ENCODE data around the gene HSDL2.
"Not testable (repeated sequence)": the region's sequence is repeated elsewhere in the genome, so short reads cannot be mapped to it uniquely, and the experiment has no call there.

The HSDL2 gene

GRCh38 chr9:112366591-112366990 lies 13.3 kb upstream of the HSDL2 start:
- no peak for DNase-seq (ENCODE audit: low read depth in 2 of 2)

- DNase-seq (ENCODE audit: low read depth in 2 of 2): no peak
Observed at GRCh38 chr9:112367465-112367864, 12.4 kb upstream of the HSDL2 start.

GRCh38 chr9:112369817-112370216 lies 10.1 kb upstream of the HSDL2 start:
- no peak for DNase-seq (ENCODE audit: low read depth in 2 of 2)

- DNase-seq (ENCODE audit: low read depth in 2 of 2): no peak
Observed at GRCh38 chr9:112371060-112371459, 8.8 kb upstream of the HSDL2 start.

GRCh38 chr9:112373666-112374065 lies 6.2 kb upstream of the HSDL2 start:
- DNase-seq (ENCODE audit: low read depth in 2 of 2): not testable (repeated sequence)

- DNase-seq (ENCODE audit: low read depth in 2 of 2): not testable (repeated sequence)
Observed at GRCh38 chr9:112374232-112374631, 5.7 kb upstream of the HSDL2 start.

- no peak for DNase-seq (ENCODE audit: low read depth in 2 of 2)
Observed at GRCh38 chr9:112375361-112375760, 4.5 kb upstream of the HSDL2 start.

GRCh38 chr9:112377087-112377486 lies 2.8 kb upstream of the HSDL2 start:
- no peak for DNase-seq (ENCODE audit: low read depth in 2 of 2)

- no peak for DNase-seq (ENCODE audit: low read depth in 2 of 2)
Observed at GRCh38 chr9:112377684-112378327, 2.1 kb upstream of the HSDL2 start.

GRCh38 chr9:112378328-112379176 lies 1.4 kb upstream of the HSDL2 start:
- DNase-seq (ENCODE audit: low read depth in 2 of 2): peak; percentile 17 to 23

- DNase-seq (ENCODE audit: low read depth in 2 of 2): peak; percentile 95 to 98
Observed at GRCh38 chr9:112379177-112380101, 469 bp upstream of the HSDL2 start.

GRCh38 chr9:112380825-112381221 lies 915 bp downstream of the HSDL2 start:
- no peak for DNase-seq (ENCODE audit: low read depth in 2 of 2)

- no peak for DNase-seq (ENCODE audit: low read depth in 2 of 2)
Observed at GRCh38 chr9:112382066-112382465, 2.2 kb downstream of the HSDL2 start.

- no peak for DNase-seq (ENCODE audit: low read depth in 2 of 2)
Observed at GRCh38 chr9:112382501-112383364, 2.8 kb downstream of the HSDL2 start.

GRCh38 chr9:112384219-112384618 lies 4.3 kb downstream of the HSDL2 start:
- no peak for DNase-seq (ENCODE audit: low read depth in 2 of 2)

GRCh38 chr9:112384690-112385089 lies 4.8 kb downstream of the HSDL2 start:
- no peak for DNase-seq (ENCODE audit: low read depth in 2 of 2)

- no peak for DNase-seq (ENCODE audit: low read depth in 2 of 2)
Observed at GRCh38 chr9:112387115-112387514, 7.2 kb downstream of the HSDL2 start.

GRCh38 chr9:112389897-112390296 lies 10.0 kb downstream of the HSDL2 start:
- not testable (repeated sequence) for DNase-seq (ENCODE audit: low read depth in 2 of 2)

- DNase-seq (ENCODE audit: low read depth in 2 of 2): not testable (repeated sequence)
Observed at GRCh38 chr9:112391936-112392560, 12.1 kb downstream of the HSDL2 start.

- not testable (repeated sequence) for DNase-seq (ENCODE audit: low read depth in 2 of 2)
Observed at GRCh38 chr9:112393146-112393545, 13.2 kb downstream of the HSDL2 start.

GRCh38 chr9:112396416-112396815 lies 16.5 kb downstream of the HSDL2 start:
- DNase-seq (ENCODE audit: low read depth in 2 of 2): no peak

Data from stimulated activated CD4-positive, alpha-beta T cell treated with anti-CD3 and anti-CD28 coated beads, Interleukin-15, amount 100 ng/mL, for 48 hours (primary cell).